Stomach (tissue), 9 donors: ENCODE measurements around the gene GPT2. TPM values are rescaled to one million over a fixed set of nuclear protein-coding genes. Genes with fewer than 3 reads are reported as not detected.

Experiments used
- DNase-seq, 2 donors: peaks; one replicate each; pipeline versions ENCODE4 v3.0.0 to v3.0.0-alpha.2; 2013 to 2019
- H3K27ac ChIP-seq, 5 donors: fragments of 200-600 bp in 4 of 5; sonication (generic) in 4 of 5; one replicate each; pipeline ENCODE4 v1.5.1; 2013 to 2019; ENCODE audit warnings: mild to moderate bottlenecking in 1 of 5, moderate library complexity in 1 of 5
- H3K27me3 ChIP-seq, 3 donors: fragments of 200-600 bp; sonication (generic); one replicate each; pipeline ENCODE4 v1.5.1; 2017 to 2019; ENCODE audit warnings: mixed run types in 1 of 3
- H3K36me3 ChIP-seq, 4 donors: fragments of 200-600 bp; sonication (generic); 1 replicate in 3 of 4; 2 replicates in 1 of 4; pipeline ENCODE4 v1.5.1; 2016 to 2019
- H3K4me1 ChIP-seq, 4 donors: fragments of 200-600 bp; sonication (generic); one replicate each; pipeline ENCODE4 v1.5.1; 2016 to 2019
- H3K4me3 ChIP-seq, 4 donors: fragments of 200-600 bp; sonication (generic) in 3 of 4; one replicate each; pipeline ENCODE4 v1.5.1; 2016 to 2019; ENCODE audit warnings: mild to moderate bottlenecking in 1 of 4
- H3K9me3 ChIP-seq, 4 donors: fragments of 200-600 bp; sonication (generic); one replicate each; pipeline ENCODE4 v1.5.1; 2016 to 2019
- CTCF ChIP-seq, 7 experiments: fragments of 450-650 bp in 4 of 7; fragments of 200-600 bp in 3 of 7; sonication (generic) in 3 of 7; IDR thresholded peaks; one replicate each; pipeline ENCODE4 v1.5.1; 2016 to 2019; ENCODE audit warnings: antibody characterized with exemption in 7 of 7, control low read depth in 2 of 7, mild to moderate bottlenecking in 1 of 7
- EP300 ChIP-seq: sonication (generic); formaldehyde crosslinking; IDR thresholded peaks from one replicate; pipeline ENCODE4 v1.6.1; 2017; ENCODE audit warnings: antibody characterized with exemption
- POLR2A ChIP-seq, 4 donors: fragments of 450-650 bp; IDR thresholded peaks; one replicate each; pipeline ENCODE4 v1.6.1; 2016; ENCODE audit warnings: antibody characterized with exemption in 4 of 4, control low read depth in 2 of 4, mild to moderate bottlenecking in 1 of 4, moderate library complexity in 1 of 4
- POLR2AphosphoS5 ChIP-seq, 3 donors: sonication (generic); formaldehyde crosslinking; IDR thresholded peaks; one replicate each; pipeline ENCODE4 v1.6.1; 2016; ENCODE audit warnings: antibody characterized with exemption in 3 of 3
- WGBS, 5 donors: extraction: QIAGEN DNeasy Blood & Tissue Kit in 3 of 5; methylation state at CpG; one replicate each; pipeline versions ENCODE4 v1.1.5 to v1.1.7; 2013 to 2018; 5-methylcytosine and 5-hydroxymethylcytosine counted together
- intact Hi-C: fragments of 100-400 bp; cut with DNase I; formaldehyde crosslinking; loops from one replicate; pipeline ENCODE4 v1.15.1; 2023; ENCODE audit warnings: low total_unique reads
- polyA plus RNA-seq, 3 donors: library from polyadenylated mRNA; stranded (reverse); fragments of 200-250 nt; gene quantifications; one replicate each; pipeline ENCODE4 v1.2.3, GENCODE V29; 2013
- small RNA-seq, 4 donors: library from RNA; depleted of rRNA; stranded (forward); fragments of <200 nt; gene quantifications; one replicate each; pipeline ENCODE3, GENCODE V24; 2016
- total RNA-seq, 5 donors: library from RNA; depleted of rRNA; stranded (reverse); fragments of >200 nt; gene quantifications; one replicate each; pipeline versions ENCODE4 v1.1.0 to v1.2.3, GENCODE V29; 2014 to 2016
- donor health status: healthy with polysubstance abuse.
- donor health status: Bipolar disorder and iron deficiency.
- donor health status: healthy.

GPT2 gene
- total and polyA plus RNA-seq, 8 donors, result 29.2 to 167 (median 60.9) TPM

GRCh38 chr16:46974352-46974751 lies 90.2 kb downstream of the GPT2 start:
- Histone ChIP-seq H3K36me3 (peaks cover 2 to 19% (median 19%) of the 10 kb centered on the region in 4 donors), H3K4me3 (peak overlapping the region; percentile 71 to 98 (median 76)), H3K4me1 (peaks cover 28 to 59% (median 46%) of the 10 kb centered on the region in 4 donors), H3K9me3 (no peaks in the 10 kb centered on the region), H3K27ac (peak overlapping the region; percentile 5 to 99 (median 98)), H3K27me3 (no peaks in the 10 kb centered on the region)
- WGBS, 5 donors, result 67 to 79% (median 73%) methylated on average over 6 of the region's 6 CpGs
- DNase-seq, result peak in 1 of 2 donors; percentile 38
- intact Hi-C loops, result no loop called here
- TF ChIP-seq EP300 (no peak), POLR2AphosphoS5 (IDR thresholded peaks at IDR 0.05) (no peak), CTCF (IDR thresholded peaks at IDR 0.05) (no peak), POLR2A (IDR thresholded peaks at IDR 0.05) (no peak)

- intact Hi-C loops, result no loop called here
- TF ChIP-seq POLR2AphosphoS5 (IDR thresholded peaks at IDR 0.05), result no peak
- no peak for TF ChIP-seq POLR2A (IDR thresholded peaks at IDR 0.05)
- no peak for TF ChIP-seq CTCF (IDR thresholded peaks at IDR 0.05)
- no peak for TF ChIP-seq EP300
- WGBS, 5 donors, result 94 to 98% (median 97%) methylated on average over 11 of the region's 11 CpGs
These were observed 91.0 kb downstream of the GPT2 start for GRCh38 chr16:46975165-46975564.

GRCh38 chr16:46975908-46976470 lies 91.8 kb downstream of the GPT2 start:
- Histone ChIP-seq H3K27me3 (no peaks in the 10 kb centered on the region), H3K4me1 (peaks cover 16 to 42% (median 35%) of the 10 kb centered on the region in 4 donors), H3K27ac (peak overlapping the region in 1 of 5 donors; percentile 31), H3K9me3 (no peaks in the 10 kb centered on the region), H3K36me3 (peaks cover 0 to 6% (median 4%) of the 10 kb centered on the region in 4 donors), H3K4me3 (no peak overlapping the region)
- TF ChIP-seq CTCF (IDR thresholded peaks at IDR 0.05) (no peak), POLR2A (IDR thresholded peaks at IDR 0.05) (no peak), POLR2AphosphoS5 (IDR thresholded peaks at IDR 0.05) (no peak), EP300 (no peak)
- intact Hi-C loops, result no loop called here
- no peak for DNase-seq
- 71 to 81% (median 79%) methylated on average over 4 of the region's 4 CpGs for WGBS, 5 donors

More at GRCh38 chr16:46975165-46975564, 91.0 kb downstream of the GPT2 start:
- Histone ChIP-seq H3K4me3 (no peak overlapping the region), H3K36me3 (peaks cover 0 to 14% (median 12%) of the 10 kb centered on the region in 4 donors), H3K27me3 (no peaks in the 10 kb centered on the region), H3K27ac (no peak overlapping the region), H3K4me1 (peaks cover 20 to 50% (median 41%) of the 10 kb centered on the region in 4 donors), H3K9me3 (no peaks in the 10 kb centered on the region)
- DNase-seq, result no peak

GRCh38 chr16:46976550-46976949 lies 92.4 kb downstream of the GPT2 start:
- intact Hi-C loops, result no loop called here
- H3K9me3 ChIP-seq, result no peaks in the 10 kb centered on the region
- H3K4me3 ChIP-seq, result no peak overlapping the region
- H3K27ac ChIP-seq, result peak overlapping the region in 2 of 5 donors; percentile 17 to 31
- TF ChIP-seq CTCF (IDR thresholded peaks at IDR 0.05) (no peak), POLR2AphosphoS5 (IDR thresholded peaks at IDR 0.05) (peak in 2 of 3 donors; percentile 6 to 53), EP300 (no peak)
- H3K36me3 ChIP-seq, result peaks cover 0 to under 1% (median 0%) of the 10 kb centered on the region in 4 donors
- peaks cover 16 to 37% (median 30%) of the 10 kb centered on the region in 4 donors for H3K4me1 ChIP-seq
- 28 to 62% (median 55%) methylated on average over 4 of the region's 4 CpGs for WGBS, 5 donors
- peak; percentile 30 to 38 for DNase-seq
- no peaks in the 10 kb centered on the region for H3K27me3 ChIP-seq

Small RNA genes lying within 50 kb of the gene (small RNA-seq; reads per million reads assigned to genes)
- gene AC007225.2, result 0 reads per million in 4 donors

Other genes starting within 250 kb of the GPT2 start
- 100 to 1,000 TPM in 3 of 5 donors, 10 to 100 TPM in 2; 21.4 to 159 (median 108) TPM for gene VPS35, start 195.2 kb upstream of the GPT2 start, total RNA-seq
- 10 to 100 TPM; 17.9 to 39.1 (median 18.7) TPM for gene VPS35, start 195.2 kb upstream of the GPT2 start, polyA plus RNA-seq
- gene ORC6, start 194.7 kb upstream of the GPT2 start, total RNA-seq, result 1 to 10 TPM in 3 of 5 donors, under 1 TPM in 1, not detected in 1; 0.58 to 8.3 (median 5.5) TPM
- gene ORC6, start 194.7 kb upstream of the GPT2 start, polyA plus RNA-seq, result 1 to 10 TPM; 3.4 to 4.4 (median 3.8) TPM
- gene MYLK3, start 136.0 kb upstream of the GPT2 start, total RNA-seq, result under 1 TPM in 1 of 5 donors, not detected in 4; 0.18 TPM
- under 1 TPM; 0.05 to 0.46 (median 0.06) TPM for gene MYLK3, start 136.0 kb upstream of the GPT2 start, polyA plus RNA-seq
- 10 to 100 TPM in 2 of 5 donors, 1 to 10 TPM in 2, not detected in 1; 1.3 to 16.2 (median 8.4) TPM for gene C16orf87, start 53.2 kb upstream of the GPT2 start, total RNA-seq
- 1 to 10 TPM; 2.7 to 3.9 (median 3.7) TPM for gene C16orf87, start 53.2 kb upstream of the GPT2 start, polyA plus RNA-seq
- gene DNAJA2, start 89.3 kb downstream of the GPT2 start, total RNA-seq, result 10 to 100 TPM in 4 of 5 donors, 1 to 10 TPM in 1; 7.5 to 80.6 (median 46.2) TPM
- 10 to 100 TPM; 24.1 to 42.6 (median 26.1) TPM for gene DNAJA2, start 89.3 kb downstream of the GPT2 start, polyA plus RNA-seq